ENCODE measurements around the gene RAI2. TPM values are rescaled to one million over a fixed set of nuclear protein-coding genes. Genes with fewer than 3 reads are reported as not detected.
"Not testable (repeated sequence)": the region's sequence is repeated elsewhere in the genome, so short reads cannot be mapped to it uniquely, and the experiment has no call there.

The RAI2 gene
- total and polyA plus RNA-seq, 5 donors from 2014 or later, result 0.15 to 0.68 (median 0.29) TPM

DNA sequence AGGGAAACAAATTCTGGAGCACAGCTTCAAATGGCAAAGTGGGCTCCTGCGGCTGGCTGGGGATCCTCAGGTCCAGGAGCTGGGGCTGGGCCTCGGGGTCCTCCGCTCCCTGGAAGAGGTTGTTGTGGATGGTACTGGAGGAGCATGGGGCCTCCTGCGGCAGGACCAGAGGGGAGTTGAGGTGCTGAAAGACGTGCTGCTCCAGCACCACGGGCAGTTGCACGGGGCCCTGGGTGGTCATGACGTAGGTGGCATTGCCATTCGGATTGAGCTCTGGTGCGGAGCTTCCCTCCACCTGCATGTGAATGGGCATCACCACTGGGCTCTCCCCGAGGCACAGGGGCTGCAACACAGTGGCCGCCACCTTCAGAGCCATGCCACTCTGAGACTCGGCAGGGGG, 59.7 kb downstream of the RAI2 start:
- Histone ChIP-seq H3K4me1 (ENCODE audit: control insufficient read depth, insufficient read depth, low read length, poor library complexity, severe bottlenecking) (no peaks in the 10 kb centered on the region), H3K36me3 (ENCODE audit: control insufficient read depth, insufficient read depth, low read length) (no peaks in the 10 kb centered on the region), H3K4me3 (ENCODE audit: low read depth, low read length) (no peak overlapping the region), H3K9me3 (ENCODE audit: control insufficient read depth in 2 of 2, low read length in 2 of 2) (no peaks in the 10 kb centered on the region), H3K27me3 (ENCODE audit: control insufficient read depth, insufficient read depth, low read length) (no peaks in the 10 kb centered on the region), H3K27ac (ENCODE audit: insufficient read depth, low read length, poor library complexity, severe bottlenecking) (no peak overlapping the region)
- peaks cover 0 to 2% (median 0%) of the 10 kb centered on the region in 4 donors for H3K4me1 Mint-ChIP-seq
- DNase-seq (no peak), ATAC-seq (ENCODE audit: low read depth in 2 of 2) (no peak)
- no peaks in the 10 kb centered on the region for H3K9me3 Mint-ChIP-seq
- H3K27me3 Mint-ChIP-seq, result no peaks in the 10 kb centered on the region
- no peaks in the 10 kb centered on the region for H3K36me3 Mint-ChIP-seq
- no peak overlapping the region for H3K4me3 Mint-ChIP-seq
- H3K27ac Mint-ChIP-seq, result no peak overlapping the region

DNA sequence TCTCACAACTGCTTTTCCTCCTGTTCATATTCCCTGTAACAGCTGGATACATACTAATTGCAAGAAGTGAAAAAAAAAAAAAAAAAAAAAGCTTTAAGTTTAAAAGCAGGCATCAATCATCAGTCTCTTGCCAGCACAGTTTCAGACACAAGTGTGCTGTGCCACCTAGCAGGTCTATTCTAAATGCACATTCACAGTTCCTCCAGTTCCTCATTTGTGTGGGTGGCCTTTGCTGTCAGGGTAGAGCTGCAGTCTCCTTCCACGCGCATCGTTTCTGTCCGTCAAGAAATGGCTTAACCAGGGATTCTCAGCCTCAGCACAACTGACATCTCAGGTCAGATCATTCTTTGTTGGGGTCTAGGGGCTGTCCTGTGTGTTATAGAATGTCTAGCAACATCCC, 62.2 kb downstream of the RAI2 start:
- no peaks in the 10 kb centered on the region for H3K36me3 Mint-ChIP-seq
- peaks cover 0 to 2% (median 0%) of the 10 kb centered on the region in 4 donors for H3K4me1 Mint-ChIP-seq
- Histone ChIP-seq H3K36me3 (ENCODE audit: control insufficient read depth, insufficient read depth, low read length) (no peaks in the 10 kb centered on the region), H3K4me3 (ENCODE audit: low read depth, low read length) (no peak overlapping the region), H3K27ac (ENCODE audit: insufficient read depth, low read length, poor library complexity, severe bottlenecking) (no peak overlapping the region), H3K4me1 (ENCODE audit: control insufficient read depth, insufficient read depth, low read length, poor library complexity, severe bottlenecking) (no peaks in the 10 kb centered on the region), H3K9me3 (ENCODE audit: control insufficient read depth in 2 of 2, low read length in 2 of 2) (no peaks in the 10 kb centered on the region), H3K27me3 (ENCODE audit: control insufficient read depth, insufficient read depth, low read length) (no peaks in the 10 kb centered on the region)
- no peak overlapping the region for H3K27ac Mint-ChIP-seq
- H3K27me3 Mint-ChIP-seq, result no peaks in the 10 kb centered on the region
- no peaks in the 10 kb centered on the region for H3K9me3 Mint-ChIP-seq
- DNase-seq, result no peak
- no peak overlapping the region for H3K4me3 Mint-ChIP-seq
- no peak for ATAC-seq (ENCODE audit: low read depth in 2 of 2)

DNA sequence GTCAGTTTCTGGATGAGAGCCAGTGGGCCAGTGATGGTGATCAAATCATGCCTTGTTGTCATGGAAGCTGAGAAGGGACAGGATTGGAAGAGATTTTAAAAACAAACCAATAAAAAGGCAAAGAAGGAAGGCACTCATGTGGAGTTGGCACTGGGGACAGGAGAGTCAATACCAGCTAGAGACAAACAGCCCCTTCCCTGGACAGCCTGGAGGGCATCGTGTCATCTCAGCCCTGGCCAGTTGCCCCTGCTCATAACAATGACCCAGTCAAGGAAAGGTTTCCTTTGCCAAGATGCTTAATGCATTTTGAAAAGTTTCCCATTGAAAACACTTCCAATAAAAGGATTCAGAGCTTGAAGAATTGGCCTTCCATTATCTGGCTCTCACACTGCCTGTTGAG, 68.3 kb downstream of the RAI2 start:
- ATAC-seq (ENCODE audit: low read depth in 2 of 2) (no peak), DNase-seq (no peak)
- Mint-ChIP-seq H3K4me1 (peaks cover 0 to 7% (median 2%) of the 10 kb centered on the region in 4 donors), H3K4me3 (no peak overlapping the region), H3K9me3 (peaks cover 0 to 1% (median 0%) of the 10 kb centered on the region in 7 donors), H3K27me3 (peaks cover 4% of the 10 kb centered on the region), H3K27ac (no peak overlapping the region), H3K36me3 (no peaks in the 10 kb centered on the region)
- H3K9me3 ChIP-seq (ENCODE audit: control insufficient read depth in 2 of 2, low read length in 2 of 2), result no peaks in the 10 kb centered on the region
- H3K27me3 ChIP-seq (ENCODE audit: control insufficient read depth, insufficient read depth, low read length), result no peaks in the 10 kb centered on the region
- H3K36me3 ChIP-seq (ENCODE audit: control insufficient read depth, insufficient read depth, low read length), result no peaks in the 10 kb centered on the region
- H3K27ac ChIP-seq (ENCODE audit: insufficient read depth, low read length, poor library complexity, severe bottlenecking), result no peak overlapping the region
- no peaks in the 10 kb centered on the region for H3K4me1 ChIP-seq (ENCODE audit: control insufficient read depth, insufficient read depth, low read length, poor library complexity, severe bottlenecking)
- no peak overlapping the region for H3K4me3 ChIP-seq (ENCODE audit: low read depth, low read length)

DNA sequence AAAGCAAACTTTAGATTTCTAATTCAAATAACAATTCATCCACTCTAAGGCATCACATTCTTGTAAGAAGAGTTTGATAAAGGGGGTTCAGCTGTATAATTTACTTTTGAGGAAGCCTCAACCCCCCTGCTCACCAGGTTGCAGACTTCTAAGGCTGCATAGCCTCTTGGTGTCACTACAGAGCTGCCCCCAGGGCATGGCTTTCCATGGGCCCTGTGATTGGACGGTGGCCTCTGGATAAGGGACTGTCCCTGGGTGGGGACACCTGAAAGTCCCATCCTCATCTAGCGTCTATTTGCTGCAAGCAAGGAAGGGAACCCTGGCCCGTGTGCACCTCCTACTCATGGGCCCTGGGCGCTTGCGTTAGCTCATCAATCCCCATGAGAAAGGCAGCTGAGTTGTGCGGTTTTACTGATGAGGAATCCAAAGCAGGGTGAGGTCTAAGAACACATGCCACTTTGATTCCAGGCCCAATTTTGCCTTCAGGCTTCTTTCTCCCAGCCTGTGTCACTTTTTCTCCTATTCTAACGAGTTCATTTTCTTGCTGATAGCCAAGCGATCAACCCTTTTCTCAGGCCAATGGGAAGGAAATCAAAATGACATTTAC, 72.0 kb downstream of the RAI2 start:
- peaks cover 4% of the 10 kb centered on the region for H3K27me3 Mint-ChIP-seq

DNA sequence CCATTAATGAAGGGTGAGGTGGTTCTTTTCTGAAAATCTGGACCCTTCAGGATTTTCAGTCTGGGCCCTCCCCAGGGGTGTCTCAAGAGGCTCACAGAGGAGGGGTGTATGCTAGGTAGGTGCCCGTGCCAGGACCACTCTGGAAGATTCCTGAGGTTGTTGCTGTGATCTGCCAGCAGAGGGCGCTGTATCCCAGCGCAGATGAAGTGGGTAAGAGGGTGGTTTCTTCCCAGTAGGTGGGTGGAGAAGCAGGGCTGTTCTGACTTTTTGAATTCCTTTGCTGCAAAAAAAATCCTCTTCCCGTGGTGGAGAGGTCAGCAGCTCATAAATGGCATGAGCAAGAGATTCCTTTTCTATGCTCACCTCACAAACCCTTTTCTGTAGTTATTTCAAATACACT, 72.7 kb downstream of the RAI2 start:
- H3K4me1 Mint-ChIP-seq, result peaks cover 0 to 7% (median 2%) of the 10 kb centered on the region in 4 donors
- H3K4me3 Mint-ChIP-seq, result no peak overlapping the region
- peaks cover 0 to 1% (median 0%) of the 10 kb centered on the region in 7 donors for H3K9me3 Mint-ChIP-seq

More for the DNA sequence above, 72.0 kb downstream of the RAI2 start:
- Histone ChIP-seq H3K27me3 (ENCODE audit: control insufficient read depth, insufficient read depth, low read length) (no peaks in the 10 kb centered on the region), H3K4me1 (ENCODE audit: control insufficient read depth, insufficient read depth, low read length, poor library complexity, severe bottlenecking) (no peaks in the 10 kb centered on the region), H3K27ac (ENCODE audit: insufficient read depth, low read length, poor library complexity, severe bottlenecking) (no peak overlapping the region), H3K36me3 (ENCODE audit: control insufficient read depth, insufficient read depth, low read length) (no peaks in the 10 kb centered on the region), H3K4me3 (ENCODE audit: low read depth, low read length) (no peak overlapping the region), H3K9me3 (ENCODE audit: control insufficient read depth in 2 of 2, low read length in 2 of 2) (no peaks in the 10 kb centered on the region)
- Mint-ChIP-seq H3K4me3 (no peak overlapping the region), H3K36me3 (no peaks in the 10 kb centered on the region), H3K9me3 (peaks cover 0 to 1% (median 0%) of the 10 kb centered on the region in 7 donors), H3K27ac (peak overlapping the region in 1 of 3 donors; percentile 52), H3K4me1 (peaks cover 0 to 7% (median 2%) of the 10 kb centered on the region in 4 donors)
- DNase-seq (no peak), ATAC-seq (ENCODE audit: low read depth in 2 of 2) (no peak)

DNA sequence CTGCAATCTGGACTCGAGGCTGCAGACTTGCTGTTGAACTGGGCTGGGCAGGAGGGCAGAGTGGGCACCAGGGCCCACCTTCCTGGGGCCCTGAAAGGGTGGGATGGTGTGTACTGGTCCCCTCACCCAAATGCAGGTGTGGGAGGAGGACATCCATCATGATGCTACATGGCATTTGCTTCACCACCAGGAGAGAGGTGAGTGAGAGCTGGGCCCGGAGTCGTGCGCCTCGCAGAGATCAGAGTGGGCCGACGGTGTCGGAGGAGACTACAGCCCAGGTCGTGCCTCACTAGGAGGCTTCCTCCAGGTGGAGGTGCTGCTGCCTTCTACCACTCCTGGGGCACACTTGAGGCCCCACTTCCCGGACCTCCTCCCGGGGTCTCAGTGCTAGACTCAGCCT, 73.5 kb downstream of the RAI2 start:
- Histone ChIP-seq H3K36me3 (ENCODE audit: control insufficient read depth, insufficient read depth, low read length) (no peaks in the 10 kb centered on the region), H3K4me1 (ENCODE audit: control insufficient read depth, insufficient read depth, low read length, poor library complexity, severe bottlenecking) (no peaks in the 10 kb centered on the region), H3K27ac (ENCODE audit: insufficient read depth, low read length, poor library complexity, severe bottlenecking) (no peak overlapping the region), H3K4me3 (ENCODE audit: low read depth, low read length) (no peak overlapping the region), H3K27me3 (ENCODE audit: control insufficient read depth, insufficient read depth, low read length) (no peaks in the 10 kb centered on the region), H3K9me3 (ENCODE audit: control insufficient read depth in 2 of 2, low read length in 2 of 2) (no peaks in the 10 kb centered on the region)
- H3K27ac Mint-ChIP-seq, result no peak overlapping the region
- no peak overlapping the region for H3K4me3 Mint-ChIP-seq
- peaks cover 0 to 1% (median 0%) of the 10 kb centered on the region in 7 donors for H3K9me3 Mint-ChIP-seq
- peaks cover 0 to 7% (median 2%) of the 10 kb centered on the region in 4 donors for H3K4me1 Mint-ChIP-seq
- ATAC-seq (ENCODE audit: low read depth in 2 of 2) (no peak), DNase-seq (no peak)
- H3K36me3 Mint-ChIP-seq, result no peaks in the 10 kb centered on the region
- H3K27me3 Mint-ChIP-seq, result peaks cover 4% of the 10 kb centered on the region

More for the DNA sequence above, 72.7 kb downstream of the RAI2 start:
- Histone ChIP-seq H3K27ac (ENCODE audit: insufficient read depth, low read length, poor library complexity, severe bottlenecking) (no peak overlapping the region), H3K9me3 (ENCODE audit: control insufficient read depth in 2 of 2, low read length in 2 of 2) (no peaks in the 10 kb centered on the region), H3K27me3 (ENCODE audit: control insufficient read depth, insufficient read depth, low read length) (no peaks in the 10 kb centered on the region), H3K36me3 (ENCODE audit: control insufficient read depth, insufficient read depth, low read length) (no peaks in the 10 kb centered on the region), H3K4me1 (ENCODE audit: control insufficient read depth, insufficient read depth, low read length, poor library complexity, severe bottlenecking) (no peaks in the 10 kb centered on the region), H3K4me3 (ENCODE audit: low read depth, low read length) (no peak overlapping the region)
- Mint-ChIP-seq H3K27ac (no peak overlapping the region), H3K36me3 (no peaks in the 10 kb centered on the region), H3K27me3 (peaks cover 4% of the 10 kb centered on the region)
- ATAC-seq (ENCODE audit: low read depth in 2 of 2) (no peak), DNase-seq (peak in 2 of 3 donors; percentile 21 to 33)

DNA sequence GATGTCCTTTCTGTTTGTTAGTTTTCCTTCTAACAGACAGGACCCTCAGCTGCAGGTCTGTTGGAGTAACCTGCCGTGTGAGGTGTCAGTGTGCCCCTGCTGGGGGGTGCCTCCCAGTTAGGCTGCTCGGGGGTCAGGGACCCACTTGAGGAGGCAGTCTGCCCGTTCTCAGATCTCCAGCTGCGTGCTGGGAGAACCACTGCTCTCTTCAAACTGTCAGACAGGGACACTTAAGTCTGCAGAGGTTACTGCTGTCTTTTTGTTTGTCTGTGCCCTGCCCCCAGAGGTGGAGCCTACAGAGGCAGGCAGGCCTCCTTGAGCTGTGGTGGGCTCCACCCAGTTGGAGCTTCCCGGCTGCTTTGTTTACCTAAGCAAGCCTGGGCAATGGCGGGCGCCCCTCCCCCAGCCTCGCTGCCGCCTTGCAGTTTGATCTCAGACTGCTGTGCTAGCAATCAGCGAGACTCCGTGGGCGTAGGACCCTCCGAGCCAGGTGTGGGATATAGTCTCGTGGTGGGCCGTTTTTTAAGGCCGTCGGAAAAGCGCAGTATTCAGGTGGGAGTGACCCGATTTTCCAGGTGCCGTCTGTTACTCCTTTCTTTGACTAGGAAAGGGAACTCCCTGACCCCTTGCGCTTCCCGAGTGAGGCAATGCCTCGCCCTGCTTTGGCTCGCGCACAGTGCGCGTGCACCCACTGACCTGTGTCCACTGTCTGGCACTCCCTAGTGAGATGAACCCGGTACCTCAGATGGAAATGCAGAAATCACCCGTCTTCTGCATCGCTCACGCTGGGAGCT, 74.3 kb downstream of the RAI2 start:
- H3K27ac Mint-ChIP-seq; H3K4me3 ChIP-seq (ENCODE audit: low read depth, low read length); H3K27me3 Mint-ChIP-seq; H3K36me3 ChIP-seq (ENCODE audit: control insufficient read depth, insufficient read depth, low read length); DNase-seq; H3K4me1 ChIP-seq (ENCODE audit: control insufficient read depth, insufficient read depth, low read length, poor library complexity, severe bottlenecking); H3K4me1 Mint-ChIP-seq; H3K4me3 Mint-ChIP-seq; H3K36me3 Mint-ChIP-seq; H3K27me3 ChIP-seq (ENCODE audit: control insufficient read depth, insufficient read depth, low read length); H3K27ac ChIP-seq (ENCODE audit: insufficient read depth, low read length, poor library complexity, severe bottlenecking); H3K9me3 Mint-ChIP-seq; H3K9me3 ChIP-seq (ENCODE audit: control insufficient read depth in 2 of 2, low read length in 2 of 2); ATAC-seq (ENCODE audit: low read depth in 2 of 2): not testable (repeated sequence)

All from CD4-positive, CD25-positive, alpha-beta regulatory T cell (primary cell).